OCI-LY1 (cell line): Measurements from ENCODE around the gene SSPN.

Source experiments
- CTCF ChIP-seq: fragments of 200-600 bp; sonication (generic), shearing (Covaris generic); IDR thresholded peaks from 2 replicates; pipeline ENCODE4 v1.5.1; 2017; ENCODE audit warnings: mild to moderate bottlenecking, antibody characterized with exemption, low read length, moderate library complexity, mixed read lengths
- EZH2 ChIP-seq: fragments of 200-600 bp; sonication (generic), shearing (Covaris generic); IDR thresholded peaks from 2 replicates; pipeline ENCODE4 v1.8.0; 2017; ENCODE audit warnings: borderline replicate concordance, mixed run types, mild to moderate bottlenecking, antibody characterized with exemption, low read length, moderate library complexity, mixed read lengths

DNA sequence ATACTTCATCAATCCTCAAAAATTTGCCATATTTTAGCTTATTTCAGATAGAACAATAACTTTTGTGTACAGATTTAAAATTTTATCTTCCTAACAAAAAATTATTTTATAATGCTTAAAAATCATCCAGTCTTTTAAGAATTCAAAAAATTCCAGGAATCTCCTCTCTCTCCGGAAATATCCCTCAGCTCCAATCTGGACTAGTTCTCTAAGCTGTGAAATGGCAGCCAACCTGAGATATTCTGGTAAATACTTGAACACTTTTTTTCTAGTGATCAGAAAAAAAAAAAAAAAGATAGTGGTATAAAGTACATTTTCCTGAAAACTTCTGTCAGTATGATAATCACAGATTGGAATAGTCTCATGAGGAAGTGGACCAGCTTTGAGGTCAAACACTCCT lies 57.6 kb downstream of the SSPN start:
- no peak for TF ChIP-seq CTCF
- TF ChIP-seq EZH2, result no peak
